Suprapubic skin (tissue), 4 donors: ENCODE measurements around the gene SEC14L1. TPM values are rescaled to one million over a fixed set of nuclear protein-coding genes. Genes with fewer than 3 reads are reported as not detected.

ENCODE experiments used
- DNase-seq, 2 donors: peaks; one replicate each; pipeline ENCODE4 v3.0.0-alpha.2; 2019; ENCODE audit warnings: low spot score in 2 of 2
- H3K27ac ChIP-seq: fragments of 200-600 bp; sonication (generic); one replicate; pipeline ENCODE4 v1.5.1; 2019
- H3K27me3 ChIP-seq: fragments of 200-600 bp; sonication (generic); one replicate; pipeline ENCODE4 v1.5.1; 2019
- H3K36me3 ChIP-seq: fragments of 200-600 bp; sonication (generic); one replicate; pipeline ENCODE4 v1.5.1; 2019
- H3K4me1 ChIP-seq: fragments of 200-600 bp; sonication (generic); one replicate; pipeline ENCODE4 v1.5.1; 2019
- H3K4me3 ChIP-seq: fragments of 200-600 bp; sonication (generic); one replicate; pipeline ENCODE4 v1.5.1; 2019; ENCODE audit warnings: mild to moderate bottlenecking
- H3K9me3 ChIP-seq: fragments of 200-600 bp; sonication (generic); one replicate; pipeline ENCODE4 v1.5.1; 2019
- CTCF ChIP-seq, 2 donors: fragments of 200-600 bp in 1 of 2; fragments of 450-650 bp in 1 of 2; sonication (generic) in 1 of 2; IDR thresholded peaks; one replicate each; pipeline ENCODE4 v1.5.1; 2016 to 2019; ENCODE audit warnings: antibody characterized with exemption in 2 of 2, mild to moderate bottlenecking in 1 of 2, moderate library complexity in 1 of 2
- EP300 ChIP-seq: sonication (generic); formaldehyde crosslinking; IDR thresholded peaks from one replicate; pipeline ENCODE4 v1.6.1; 2017; ENCODE audit warnings: antibody characterized with exemption
- POLR2A ChIP-seq, 2 donors: fragments of 450-650 bp; IDR thresholded peaks; one replicate each; pipeline ENCODE4 v1.6.1; 2017; ENCODE audit warnings: antibody characterized with exemption in 2 of 2, mild to moderate bottlenecking in 2 of 2, moderate library complexity in 2 of 2
- POLR2AphosphoS5 ChIP-seq, 3 donors: sonication (generic); formaldehyde crosslinking; IDR thresholded peaks; one replicate each; pipeline ENCODE4 v1.6.1; 2017; ENCODE audit warnings: antibody characterized with exemption in 3 of 3
- WGBS: methylation state at CpG from one replicate; pipeline ENCODE4 v1.1.5; 2018; 5-methylcytosine and 5-hydroxymethylcytosine counted together
- total RNA-seq, 4 donors: library from RNA; depleted of rRNA; stranded (reverse); fragments of >200 nt; gene quantifications; one replicate each; pipeline ENCODE4 v1.1.0, GENCODE V29; 2016

SEC14L1 gene
- total RNA-seq, 4 donors from 2014 or later = 35.5 to 87.3 (median 51.6) TPM

- H3K4me1 ChIP-seq = peaks cover 31% of the 10 kb centered on the region
- WGBS = 87% methylated on average over 18 of the region's 18 CpGs
- TF ChIP-seq CTCF (IDR thresholded peaks at IDR 0.05) = no peak
- TF ChIP-seq EP300 = no peak
- no peak for TF ChIP-seq POLR2A (IDR thresholded peaks at IDR 0.05)
- no peak for TF ChIP-seq POLR2AphosphoS5 (IDR thresholded peaks at IDR 0.05)
- H3K9me3 ChIP-seq = no peaks in the 10 kb centered on the region
- no peaks in the 10 kb centered on the region for H3K36me3 ChIP-seq
- peak overlapping the region; percentile 31 for H3K27ac ChIP-seq
- no peak for DNase-seq
- no peak overlapping the region for H3K4me3 ChIP-seq
- no peaks in the 10 kb centered on the region for H3K27me3 ChIP-seq
Measured at GRCh38 chr17:77118251-77118928, 22.4 kb upstream of the SEC14L1 start.

- 77% methylated on average over 10 of the region's 10 CpGs for WGBS
- no peaks in the 10 kb centered on the region for H3K27me3 ChIP-seq
- peaks cover 40% of the 10 kb centered on the region for H3K4me1 ChIP-seq
- TF ChIP-seq POLR2AphosphoS5 (IDR thresholded peaks at IDR 0.05) (no peak), POLR2A (IDR thresholded peaks at IDR 0.05) (no peak), CTCF (IDR thresholded peaks at IDR 0.05) (no peak), EP300 (no peak)
- no peak overlapping the region for H3K4me3 ChIP-seq
- no peak for DNase-seq
- no peaks in the 10 kb centered on the region for H3K36me3 ChIP-seq
- H3K27ac ChIP-seq = no peak overlapping the region
- H3K9me3 ChIP-seq = no peaks in the 10 kb centered on the region
Measured at GRCh38 chr17:77119668-77120301, 21.0 kb upstream of the SEC14L1 start.

- WGBS = 45% methylated on average over 7 of the region's 7 CpGs
- no peak overlapping the region for H3K4me3 ChIP-seq
- no peaks in the 10 kb centered on the region for H3K9me3 ChIP-seq
- H3K4me1 ChIP-seq = peaks cover 44% of the 10 kb centered on the region
- no peaks in the 10 kb centered on the region for H3K36me3 ChIP-seq
- no peak for TF ChIP-seq CTCF (IDR thresholded peaks at IDR 0.05)
- TF ChIP-seq EP300 = no peak
- TF ChIP-seq POLR2A (IDR thresholded peaks at IDR 0.05) = no peak
- no peak for TF ChIP-seq POLR2AphosphoS5 (IDR thresholded peaks at IDR 0.05)
- H3K27me3 ChIP-seq = no peaks in the 10 kb centered on the region
- DNase-seq = no peak
- peak overlapping the region; percentile 58 for H3K27ac ChIP-seq
Measured at GRCh38 chr17:77120868-77121267, 19.9 kb upstream of the SEC14L1 start.

- peak overlapping the region; percentile 36 for H3K27ac ChIP-seq
- no peaks in the 10 kb centered on the region for H3K36me3 ChIP-seq
- peaks cover 57% of the 10 kb centered on the region for H3K4me1 ChIP-seq
- H3K9me3 ChIP-seq = no peaks in the 10 kb centered on the region
- TF ChIP-seq POLR2A (IDR thresholded peaks at IDR 0.05) (no peak), POLR2AphosphoS5 (IDR thresholded peaks at IDR 0.05) (peak in 1 of 3 donors; percentile 39), EP300 (peak; percentile 10), CTCF (IDR thresholded peaks at IDR 0.05) (no peak)
- no peaks in the 10 kb centered on the region for H3K27me3 ChIP-seq
- DNase-seq = no peak
- no peak overlapping the region for H3K4me3 ChIP-seq
- WGBS = 67% methylated on average over 15 of the region's 15 CpGs
Measured at GRCh38 chr17:77124192-77124889, 16.4 kb upstream of the SEC14L1 start.

- TF ChIP-seq EP300 (no peak), POLR2A (IDR thresholded peaks at IDR 0.05) (no peak), POLR2AphosphoS5 (IDR thresholded peaks at IDR 0.05) (no peak), CTCF (IDR thresholded peaks at IDR 0.05) (no peak)
- Histone ChIP-seq H3K27ac (peak overlapping the region; percentile 61), H3K27me3 (no peaks in the 10 kb centered on the region), H3K36me3 (no peaks in the 10 kb centered on the region), H3K4me1 (peaks cover 65% of the 10 kb centered on the region), H3K9me3 (no peaks in the 10 kb centered on the region), H3K4me3 (no peak overlapping the region)
- WGBS = 32% methylated on average over 7 of the region's 8 CpGs
- DNase-seq = no peak
Measured at GRCh38 chr17:77125432-77125901, 15.3 kb upstream of the SEC14L1 start.
